K562 (cell line): ENCODE measurements around the gene HLA-DOB. TPM values are rescaled to one million over a fixed set of nuclear protein-coding genes. Genes with fewer than 3 reads are reported as not detected.

ENCODE experiments used
- BDP1 ChIP-seq: IDR thresholded peaks from 3 replicates; pipeline ENCODE4 v1.6.1; 2011; ENCODE audit not compliant: insufficient read length, insufficient read depth
- GATAD2B ChIP-seq: fragments of 450-650 bp; IDR thresholded peaks from 2 replicates; pipeline ENCODE4 v1.6.1; 2017; ENCODE audit warnings: mild to moderate bottlenecking, borderline replicate concordance
- NCOA6 ChIP-seq: fragments of 450-650 bp; IDR thresholded peaks from 2 replicates; pipeline ENCODE4 v1.6.1; 2017; ENCODE audit warnings: mild to moderate bottlenecking
- XRCC3 ChIP-seq: fragments of 450-650 bp; IDR thresholded peaks from 2 replicates; pipeline ENCODE4 v1.6.1; 2017; ENCODE audit warnings: mild to moderate bottlenecking, moderate library complexity
- ZNF318 ChIP-seq, 2 experiments: fragments of 450-650 bp; IDR thresholded peaks; 2 replicates each; pipeline ENCODE4 v1.6.1; 2016; ENCODE audit warnings: mild to moderate bottlenecking in 2 of 2, borderline replicate concordance in 1 of 2, low read depth in 1 of 2, moderate library complexity in 1 of 2
- ZZZ3 ChIP-seq: fragments of 450-650 bp; IDR thresholded peaks from 2 replicates; pipeline ENCODE4 v1.6.1; 2016; ENCODE audit warnings: antibody characterized with exemption, mild to moderate bottlenecking, moderate library complexity
- polyA plus RNA-seq, 8 experiments: library from polyadenylated mRNA; depleted of rRNA in 4 of 8; stranded (reverse) in 5 of 8; unstranded in 3 of 8; fragments of >200 nt; fragmentation: Nextera tagmentation in 2 of 8; fragmentation: Illumina TruSeq in 1 of 8; extraction: Ambion mirVana in 2 of 8; extraction: Trizol in 1 of 8; gene quantifications; 2 replicates each; pipeline versions ENCODE4 v1.2.1 to v1.2.3, GENCODE V29; 2011 to 2014; ENCODE audit warnings: inconsistent platforms in 1 of 8, missing spikeins in 1 of 8
- total RNA-seq, 7 experiments: library from RNA; depleted of rRNA in 6 of 7; stranded (reverse); fragments of >200 nt in 6 of 7; fragmentation: Illumina TruSeq in 2 of 7; extraction: Trizol in 2 of 7; gene quantifications; 2 replicates each; pipeline versions ENCODE4 v1.2.1 to v1.2.3, GENCODE V29; 2011 to 2021; ENCODE audit warnings: low replicate concordance in 1 of 7
- TF ChIP-seq, protein P1 (sequence below): IDR thresholded peaks from 2 replicates; pipeline ENCODE4 v1.6.1; 2011; ENCODE audit warnings: borderline replicate concordance, low read depth, mild to moderate bottlenecking, moderate library complexity, low read length; ENCODE audit not compliant: insufficient read depth, poor library complexity, severe bottlenecking

HLA-DOB gene
- total and polyA plus RNA-seq, 9 of the 15 experiments (the other 6 are each of a cell fraction or from before 2014, with no cell fraction given), result 1.2 to 4.0 (median 2.5) TPM

- no peak for TF ChIP-seq XRCC3
- no peak for TF ChIP-seq BDP1
- TF ChIP-seq NCOA6, result no peak
- TF ChIP-seq ZZZ3, result no peak
- no peak for TF ChIP-seq GATAD2B
- no peak for TF ChIP-seq ZNF318 (IDR thresholded peaks at IDR 0.05; ENCODE audit: borderline replicate concordance in 1 of 2, low read depth in 1 of 2)
- TF ChIP-seq, protein P1, sequence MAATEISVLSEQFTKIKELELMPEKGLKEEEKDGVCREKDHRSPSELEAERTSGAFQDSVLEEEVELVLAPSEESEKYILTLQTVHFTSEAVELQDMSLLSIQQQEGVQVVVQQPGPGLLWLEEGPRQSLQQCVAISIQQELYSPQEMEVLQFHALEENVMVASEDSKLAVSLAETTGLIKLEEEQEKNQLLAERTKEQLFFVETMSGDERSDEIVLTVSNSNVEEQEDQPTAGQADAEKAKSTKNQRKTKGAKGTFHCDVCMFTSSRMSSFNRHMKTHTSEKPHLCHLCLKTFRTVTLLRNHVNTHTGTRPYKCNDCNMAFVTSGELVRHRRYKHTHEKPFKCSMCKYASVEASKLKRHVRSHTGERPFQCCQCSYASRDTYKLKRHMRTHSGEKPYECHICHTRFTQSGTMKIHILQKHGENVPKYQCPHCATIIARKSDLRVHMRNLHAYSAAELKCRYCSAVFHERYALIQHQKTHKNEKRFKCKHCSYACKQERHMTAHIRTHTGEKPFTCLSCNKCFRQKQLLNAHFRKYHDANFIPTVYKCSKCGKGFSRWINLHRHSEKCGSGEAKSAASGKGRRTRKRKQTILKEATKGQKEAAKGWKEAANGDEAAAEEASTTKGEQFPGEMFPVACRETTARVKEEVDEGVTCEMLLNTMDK, result no peak
Measured at GRCh38 chr6:32851025-32851424, 34.2 kb upstream of the HLA-DOB start (continued).
